Activated CD8-positive, alpha-beta T cell treated with anti-CD3 and anti-CD28 coated beads for 36 hours (primary cell): ENCODE measurements around the gene PAAF1. TPM values are rescaled to one million over a fixed set of nuclear protein-coding genes. Genes with fewer than 3 reads are reported as not detected.

Experiments
- ATAC-seq: fragments of 200-7000 bp; cut with Tn5 transposase; one replicate; pipeline ENCODE4 v1.10.0; 2021; ENCODE audit warnings: mild to moderate bottlenecking, moderate library complexity
- CTCF ChIA-PET: fragments of 350-600 bp; sonication (Branson Sonifier 250); formaldehyde crosslinking; loops from one replicate; lab custom pipeline; 2021; ENCODE audit warnings: antibody characterized with exemption; lab: Charles Lee
- POLR2A ChIA-PET: fragments of 350-600 bp; sonication (Branson Sonifier 250); formaldehyde crosslinking; loops from one replicate; lab custom pipeline; 2021; ENCODE audit warnings: antibody characterized with exemption; lab: Charles Lee
- DNase-seq: peaks from one replicate; pipeline ENCODE4 v3.0.0-alpha.2; 2020
- H3K27ac Mint-ChIP-seq: one replicate; pipeline ENCODE4 v1.8.0; 2021; ENCODE audit warnings: mild to moderate bottlenecking, mixed read lengths
- H3K27me3 Mint-ChIP-seq: one replicate; pipeline ENCODE4 v1.8.0; 2021; ENCODE audit warnings: mixed read lengths
- H3K36me3 Mint-ChIP-seq: one replicate; pipeline ENCODE4 v1.8.0; 2021; ENCODE audit warnings: low read depth, mixed read lengths
- H3K4me1 Mint-ChIP-seq: one replicate; pipeline ENCODE4 v1.8.0; 2021; ENCODE audit warnings: low read depth, mixed read lengths
- H3K4me3 Mint-ChIP-seq: one replicate; pipeline ENCODE4 v1.8.0; 2021; ENCODE audit warnings: mild to moderate bottlenecking, moderate library complexity, mixed read lengths
- H3K9me3 Mint-ChIP-seq: one replicate; pipeline ENCODE4 v1.8.0; 2021; ENCODE audit warnings: mixed read lengths
- intact Hi-C: fragments of 100-400 bp; cut with micrococcal nuclease; formaldehyde crosslinking; loops from one replicate; pipeline ENCODE4 v1.10.0; 2022
- total RNA-seq, 2 experiments: library from RNA; stranded (reverse); gene quantifications; one replicate each; pipeline ENCODE4 v1.2.3, GENCODE V29; 2021
- TF ChIP-seq, protein P1 (sequence below): fragments of 200-600 bp; IDR thresholded peaks from one replicate; pipeline ENCODE4 v1.8.0; 2022; ENCODE audit warnings: antibody characterized with exemption, mild to moderate bottlenecking

The PAAF1 gene
- total RNA-seq, 2 experiments from 2014 or later = 32.5 to 34.9 TPM

DNA sequence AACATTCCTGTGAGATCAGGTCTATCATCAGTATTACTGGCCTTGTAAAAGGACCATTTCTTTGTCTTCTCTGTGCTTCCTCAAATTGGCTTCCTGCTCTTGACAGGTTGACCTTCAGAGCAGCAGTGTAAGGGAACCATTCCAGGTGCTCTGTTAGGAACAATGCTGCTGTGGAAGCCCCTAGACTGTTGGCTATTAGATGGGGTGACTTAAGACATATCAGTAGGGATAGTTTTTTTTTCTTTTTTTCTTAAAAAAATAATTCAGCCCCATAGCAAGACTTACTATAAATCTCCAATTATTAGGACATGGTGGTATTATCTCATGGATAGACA, 37.7 kb upstream of the PAAF1 start:
- H3K36me3 Mint-ChIP-seq = peaks cover 7% of the 10 kb centered on the region
- no peak overlapping the region for H3K4me3 Mint-ChIP-seq
- intact Hi-C loops = no loop called here
- ChIA-PET CTCF (no interaction called here), POLR2A (no interaction called here)
- TF ChIP-seq, protein P1, sequence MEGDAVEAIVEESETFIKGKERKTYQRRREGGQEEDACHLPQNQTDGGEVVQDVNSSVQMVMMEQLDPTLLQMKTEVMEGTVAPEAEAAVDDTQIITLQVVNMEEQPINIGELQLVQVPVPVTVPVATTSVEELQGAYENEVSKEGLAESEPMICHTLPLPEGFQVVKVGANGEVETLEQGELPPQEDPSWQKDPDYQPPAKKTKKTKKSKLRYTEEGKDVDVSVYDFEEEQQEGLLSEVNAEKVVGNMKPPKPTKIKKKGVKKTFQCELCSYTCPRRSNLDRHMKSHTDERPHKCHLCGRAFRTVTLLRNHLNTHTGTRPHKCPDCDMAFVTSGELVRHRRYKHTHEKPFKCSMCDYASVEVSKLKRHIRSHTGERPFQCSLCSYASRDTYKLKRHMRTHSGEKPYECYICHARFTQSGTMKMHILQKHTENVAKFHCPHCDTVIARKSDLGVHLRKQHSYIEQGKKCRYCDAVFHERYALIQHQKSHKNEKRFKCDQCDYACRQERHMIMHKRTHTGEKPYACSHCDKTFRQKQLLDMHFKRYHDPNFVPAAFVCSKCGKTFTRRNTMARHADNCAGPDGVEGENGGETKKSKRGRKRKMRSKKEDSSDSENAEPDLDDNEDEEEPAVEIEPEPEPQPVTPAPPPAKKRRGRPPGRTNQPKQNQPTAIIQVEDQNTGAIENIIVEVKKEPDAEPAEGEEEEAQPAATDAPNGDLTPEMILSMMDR = no peak
- no peak for ATAC-seq
- no peaks in the 10 kb centered on the region for H3K27me3 Mint-ChIP-seq
- H3K9me3 Mint-ChIP-seq = no peaks in the 10 kb centered on the region
- no peaks in the 10 kb centered on the region for H3K4me1 Mint-ChIP-seq
- no peak overlapping the region for H3K27ac Mint-ChIP-seq
- no peak for DNase-seq

DNA sequence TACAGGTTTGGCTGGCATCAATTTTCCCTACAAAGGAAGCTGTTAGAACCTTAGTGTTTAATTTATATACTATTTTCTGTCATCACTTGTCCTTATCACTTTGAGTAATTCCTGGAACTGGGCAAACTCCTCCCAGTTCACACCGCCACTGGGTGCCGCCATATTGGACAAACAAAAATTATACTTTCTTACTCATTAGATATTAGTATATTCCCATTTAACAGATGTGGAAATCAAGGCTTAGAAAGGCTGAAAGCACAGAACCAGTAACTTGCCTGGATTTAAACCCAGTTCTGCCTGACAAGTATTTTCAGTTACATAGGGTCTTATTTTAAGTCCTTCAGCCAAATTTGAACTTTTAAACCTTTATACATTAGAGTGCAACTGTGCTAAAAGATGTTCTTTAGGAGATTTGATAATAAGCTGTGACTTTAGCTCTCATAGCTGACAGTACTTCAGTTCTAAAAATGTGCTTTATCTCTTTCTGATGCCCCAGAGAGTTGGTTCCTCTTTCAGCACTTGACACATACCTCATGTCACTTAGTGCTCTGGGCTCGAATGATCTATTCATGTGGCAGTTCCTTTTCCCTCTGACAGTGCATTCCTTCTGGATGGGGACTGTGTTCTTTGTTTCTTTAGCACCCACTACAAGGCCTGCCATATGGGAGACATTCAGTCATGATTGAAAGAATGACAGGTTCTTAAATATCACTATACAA, 25.6 kb upstream of the PAAF1 start:
- CTCF ChIA-PET = no interaction called here
- TF ChIP-seq, protein P1 = no peak
- ATAC-seq (no peak), DNase-seq (no peak)
- Mint-ChIP-seq H3K4me3 (no peak overlapping the region), H3K4me1 (no peaks in the 10 kb centered on the region), H3K9me3 (no peaks in the 10 kb centered on the region), H3K27ac (no peak overlapping the region), H3K36me3 (peaks cover 13% of the 10 kb centered on the region), H3K27me3 (no peaks in the 10 kb centered on the region)
- intact Hi-C loops = no loop called here
- POLR2A ChIA-PET = no interaction called here

DNA sequence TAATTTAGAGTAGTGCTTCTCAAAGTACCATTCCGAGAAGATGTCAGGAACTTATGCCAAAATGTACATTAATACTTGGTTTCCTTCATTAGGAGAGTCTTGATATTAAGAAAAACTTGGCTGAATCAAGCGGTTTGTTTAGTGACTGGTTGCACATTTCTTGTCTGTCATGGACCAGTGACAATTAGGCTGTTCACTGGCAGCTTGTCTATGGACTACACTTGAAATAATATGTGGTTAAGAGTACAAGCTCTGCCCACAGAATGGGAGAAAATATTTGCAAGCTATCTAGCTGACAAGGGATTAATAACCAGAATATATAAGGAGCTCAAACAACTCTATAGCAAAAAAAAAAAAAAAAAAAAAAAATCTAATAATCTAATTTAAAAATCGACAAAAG, 24.8 kb upstream of the PAAF1 start:
- Mint-ChIP-seq H3K4me1 (no peaks in the 10 kb centered on the region), H3K4me3 (no peak overlapping the region), H3K27ac (no peak overlapping the region), H3K36me3 (peaks cover 8% of the 10 kb centered on the region), H3K9me3 (no peaks in the 10 kb centered on the region), H3K27me3 (no peaks in the 10 kb centered on the region)
- intact Hi-C loops = no loop called here
- no peak for DNase-seq
- no peak for ATAC-seq
- ChIA-PET CTCF (no interaction called here), POLR2A (no interaction called here)
- TF ChIP-seq, protein P1 = no peak

DNA sequence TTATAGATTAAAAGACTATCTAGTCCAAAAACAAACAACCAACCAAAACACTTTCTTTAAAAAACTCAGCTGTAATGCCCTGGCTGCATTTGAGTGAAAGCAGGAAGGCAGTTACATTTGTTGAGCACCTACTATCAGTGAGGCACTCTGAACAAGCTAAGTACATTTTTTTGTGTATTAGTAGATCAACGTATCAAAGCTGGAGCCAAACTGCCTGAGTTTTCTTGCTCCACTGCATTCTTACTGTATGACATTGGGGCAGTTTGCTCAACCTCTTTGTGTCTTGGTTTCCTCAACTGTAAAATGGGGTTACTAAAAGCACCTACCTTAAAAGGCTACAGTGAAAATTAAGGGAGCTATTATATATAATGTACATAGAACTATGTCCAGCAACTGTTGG, 22.1 kb upstream of the PAAF1 start:
- no peak overlapping the region for H3K4me3 Mint-ChIP-seq
- intact Hi-C loops = no loop called here
- ChIA-PET CTCF (interaction anchor here (1.8 kb wide), 1 partner anchor 12 kb away, joined by 4 read pairs; no protein-coding TSS in a partner anchor), POLR2A (interaction anchor here (1.0 kb wide), 1 partner anchor 12 kb away, joined by 3 read pairs; no protein-coding TSS in a partner anchor)
- H3K9me3 Mint-ChIP-seq = no peaks in the 10 kb centered on the region
- H3K27me3 Mint-ChIP-seq = no peaks in the 10 kb centered on the region
- H3K36me3 Mint-ChIP-seq = peaks cover 5% of the 10 kb centered on the region
- H3K4me1 Mint-ChIP-seq = no peaks in the 10 kb centered on the region
- no peak for DNase-seq
- no peak for ATAC-seq
- TF ChIP-seq, protein P1 = no peak
- H3K27ac Mint-ChIP-seq = no peak overlapping the region

DNA sequence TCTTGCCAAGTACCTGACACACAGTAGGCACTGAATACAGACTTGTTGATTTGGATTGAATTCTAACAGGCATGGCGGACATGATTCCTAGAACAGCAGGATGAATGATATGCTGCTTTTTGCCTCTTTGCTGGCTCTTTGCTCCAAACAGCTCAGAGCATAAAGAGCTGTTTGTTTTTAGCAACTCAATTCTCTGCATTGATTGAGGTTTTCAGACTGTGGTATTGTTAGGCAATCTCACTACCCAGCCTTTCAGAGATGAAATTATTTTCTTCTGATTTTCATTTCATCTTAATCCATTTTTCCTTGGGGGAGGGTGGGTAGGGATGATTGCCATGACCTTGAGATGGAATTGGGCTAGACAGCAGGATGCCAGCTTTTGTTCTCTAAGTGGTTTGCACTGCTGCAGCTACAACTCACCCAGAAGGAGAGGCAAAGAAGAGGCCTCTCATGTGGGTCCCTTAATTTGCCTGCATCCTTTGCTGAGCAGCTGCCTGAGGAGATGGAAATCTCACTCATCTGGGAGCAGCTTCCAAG, 20.7 kb upstream of the PAAF1 start:
- H3K4me3 Mint-ChIP-seq = no peak overlapping the region
- H3K4me1 Mint-ChIP-seq = no peaks in the 10 kb centered on the region
- no peak overlapping the region for H3K27ac Mint-ChIP-seq
- ATAC-seq (no peak), DNase-seq (no peak)
- intact Hi-C loops = no loop called here
- ChIA-PET CTCF (interaction anchor here (1.8 kb wide), 1 partner anchor 11 kb away, joined by 4 read pairs; no protein-coding TSS in a partner anchor), POLR2A (interaction anchor here (0.7 kb wide), 1 partner anchor 21 kb away, joined by 3 read pairs; no protein-coding TSS in a partner anchor)
- H3K9me3 Mint-ChIP-seq = no peaks in the 10 kb centered on the region
- H3K27me3 Mint-ChIP-seq = no peaks in the 10 kb centered on the region
- H3K36me3 Mint-ChIP-seq = peaks cover 12% of the 10 kb centered on the region
- TF ChIP-seq, protein P1 = no peak
